Mammary epithelial cell (primary cell): Measurements from ENCODE around the gene SPC24.

Experiments used
- CTCF ChIP-seq, 2 donors: IDR thresholded peaks in 1 of 2; conservative IDR thresholded peaks in 1 of 2; 2 replicates each; pipeline ENCODE4 v1.5.1; 2011 to 2012; ENCODE audit warnings: inconsistent platforms in 2 of 2, low read length in 2 of 2, mild to moderate bottlenecking in 2 of 2, control low read depth in 1 of 2, low read depth in 1 of 2; ENCODE audit not compliant: insufficient read depth in 1 of 2; ENCODE audit errors: extremely low read depth in 1 of 2
- EZH2 ChIP-seq: IDR thresholded peaks from 2 replicates; pipeline ENCODE4 v1.6.1; 2012; ENCODE audit warnings: low read length, inconsistent platforms, borderline replicate concordance

GRCh38 chr19:11115042-11115441, 40.5 kb downstream of the SPC24 start:
- TF ChIP-seq CTCF (conservative IDR thresholded peaks at IDR 0.05 in 1 of 2, IDR thresholded peaks at IDR 0.05 in 1 of 2; ENCODE audit: extremely low read depth in 1 of 2, insufficient read depth in 1 of 2, low read depth in 1 of 2, low read length in 2 of 2) (no peak), EZH2 (no peak)
